Thyroid gland (tissue), 4 donors: ENCODE data around the gene CBR4. TPM values are rescaled to one million over a fixed set of nuclear protein-coding genes. Genes with fewer than 3 reads are reported as not detected.

Experiments used
- DNase-seq, 2 donors: peaks; one replicate each; pipeline ENCODE4 v3.0.0-alpha.2; 2019
- H3K27ac ChIP-seq, 3 donors: fragments of 200-600 bp; sonication (generic); 1 replicate in 2 of 3; 2 replicates in 1 of 3; pipeline ENCODE4 v1.5.1; 2016 to 2019; ENCODE audit warnings: mild to moderate bottlenecking in 1 of 3, moderate library complexity in 1 of 3
- H3K27me3 ChIP-seq: fragments of 200-600 bp; sonication (generic); one replicate; pipeline ENCODE4 v1.5.1; 2019
- H3K36me3 ChIP-seq, 2 donors: fragments of 200-600 bp; sonication (generic); one replicate each; pipeline ENCODE4 v1.5.1; 2016 to 2019
- H3K4me1 ChIP-seq, 2 donors: fragments of 200-600 bp; sonication (generic); one replicate each; pipeline ENCODE4 v1.5.1; 2017 to 2019
- H3K4me3 ChIP-seq, 3 donors: fragments of 200-600 bp; sonication (generic); replicated peaks in 1 of 3; 1 replicate in 2 of 3; 2 replicates in 1 of 3; pipeline ENCODE4 v1.5.1; 2016; ENCODE audit warnings: mild to moderate bottlenecking in 1 of 3
- H3K9me3 ChIP-seq: fragments of 200-600 bp; sonication (generic); one replicate; pipeline ENCODE4 v1.5.1; 2017
- CTCF ChIP-seq, 6 experiments: fragments of 200-600 bp in 3 of 6; fragments of 450-650 bp in 3 of 6; sonication (generic) in 3 of 6; IDR thresholded peaks; one replicate each; pipeline ENCODE4 v1.5.1; 2016 to 2019; ENCODE audit warnings: antibody characterized with exemption in 6 of 6, mild to moderate bottlenecking in 2 of 6, inconsistent platforms in 1 of 6, moderate library complexity in 1 of 6
- POLR2A ChIP-seq, 2 donors: fragments of 450-650 bp; IDR thresholded peaks; one replicate each; pipeline ENCODE4 v1.6.1; 2017; ENCODE audit warnings: antibody characterized with exemption in 2 of 2, mild to moderate bottlenecking in 2 of 2, moderate library complexity in 1 of 2
- WGBS, 2 donors: methylation state at CpG; one replicate each; pipeline ENCODE4 v1.1.5; 2017; 5-methylcytosine and 5-hydroxymethylcytosine counted together
- intact Hi-C: fragments of 100-400 bp; cut with DNase I; formaldehyde crosslinking; loops from one replicate; pipeline ENCODE4 v1.15.1; 2023
- total RNA-seq, 4 donors: library from RNA; depleted of rRNA; stranded (reverse); fragments of >200 nt; gene quantifications; one replicate each; pipeline ENCODE4 v1.2.3, GENCODE V29; 2016

CBR4 gene
- total RNA-seq, 4 donors from 2014 or later = 47.7 to 54.2 (median 49.9) TPM

- Histone ChIP-seq H3K36me3 (no peaks in the 10 kb centered on the region), H3K27me3 (no peaks in the 10 kb centered on the region), H3K27ac (no peak overlapping the region), H3K4me1 (peaks cover 0 to 7% of the 10 kb centered on the region in 2 donors), H3K4me3 (no peak overlapping the region), H3K9me3 (no peaks in the 10 kb centered on the region)
- 94 to 95% methylated on average over 5 of the region's 5 CpGs for WGBS, 2 donors
- intact Hi-C loops = no loop called here
- no peak for TF ChIP-seq CTCF (IDR thresholded peaks at IDR 0.05)
- no peak for TF ChIP-seq POLR2A (IDR thresholded peaks at IDR 0.05)
- no peak for DNase-seq
Observed at GRCh38 chr4:169032883-169033645, 23.0 kb upstream of the CBR4 start.

DNA sequence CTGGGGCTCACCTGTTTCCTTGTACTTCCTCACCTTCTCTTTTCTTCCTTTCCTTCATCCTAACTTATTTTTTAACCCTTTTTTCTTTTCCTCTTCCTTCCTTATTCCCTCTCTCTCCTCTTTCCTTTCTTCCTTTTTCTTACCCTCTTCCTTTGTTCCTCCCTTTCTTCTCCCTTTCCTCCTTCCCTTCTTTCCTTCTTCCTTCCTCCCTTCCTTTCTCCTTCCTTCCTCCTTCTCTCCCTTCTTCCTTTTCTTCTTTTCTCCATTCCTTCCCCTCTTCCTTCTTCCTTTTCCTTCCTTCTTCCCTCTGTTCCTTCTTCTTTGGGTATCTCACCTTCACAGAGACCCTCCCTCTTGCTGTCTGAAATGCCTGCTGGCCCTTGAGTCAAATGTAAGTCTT lies 22.1 kb upstream of the CBR4 start:
- Histone ChIP-seq H3K27me3 (no peaks in the 10 kb centered on the region), H3K9me3 (no peaks in the 10 kb centered on the region), H3K4me1 (peaks cover 0 to 7% of the 10 kb centered on the region in 2 donors), H3K4me3 (no peak overlapping the region), H3K27ac (no peak overlapping the region), H3K36me3 (no peaks in the 10 kb centered on the region)
- intact Hi-C loops = no loop called here
- DNase-seq = no peak
- TF ChIP-seq CTCF (IDR thresholded peaks at IDR 0.05) (no peak), POLR2A (IDR thresholded peaks at IDR 0.05) (no peak)

GRCh38 chr4:169031392-169031791 lies 21.3 kb upstream of the CBR4 start:
- H3K36me3 ChIP-seq = no peaks in the 10 kb centered on the region
- H3K4me1 ChIP-seq = peaks cover 0 to 7% of the 10 kb centered on the region in 2 donors
- intact Hi-C loops = no loop called here
- no peak overlapping the region for H3K4me3 ChIP-seq
- 88 to 96% methylated on average over 15 of the region's 15 CpGs for WGBS, 2 donors
- H3K27me3 ChIP-seq = no peaks in the 10 kb centered on the region
- no peaks in the 10 kb centered on the region for H3K9me3 ChIP-seq
- no peak for DNase-seq
- H3K27ac ChIP-seq = no peak overlapping the region
- TF ChIP-seq POLR2A (IDR thresholded peaks at IDR 0.05) = no peak
- TF ChIP-seq CTCF (IDR thresholded peaks at IDR 0.05) = no peak

GRCh38 chr4:169030562-169030982 lies 20.5 kb upstream of the CBR4 start:
- TF ChIP-seq POLR2A (IDR thresholded peaks at IDR 0.05) (no peak), CTCF (IDR thresholded peaks at IDR 0.05) (no peak)
- Histone ChIP-seq H3K27me3 (no peaks in the 10 kb centered on the region), H3K27ac (no peak overlapping the region), H3K4me1 (peaks cover 0 to 7% of the 10 kb centered on the region in 2 donors), H3K36me3 (no peaks in the 10 kb centered on the region), H3K9me3 (no peaks in the 10 kb centered on the region), H3K4me3 (no peak overlapping the region)
- intact Hi-C loops = no loop called here
- DNase-seq = no peak
- 80 to 83% methylated on average over 6 of the region's 6 CpGs for WGBS, 2 donors

DNA sequence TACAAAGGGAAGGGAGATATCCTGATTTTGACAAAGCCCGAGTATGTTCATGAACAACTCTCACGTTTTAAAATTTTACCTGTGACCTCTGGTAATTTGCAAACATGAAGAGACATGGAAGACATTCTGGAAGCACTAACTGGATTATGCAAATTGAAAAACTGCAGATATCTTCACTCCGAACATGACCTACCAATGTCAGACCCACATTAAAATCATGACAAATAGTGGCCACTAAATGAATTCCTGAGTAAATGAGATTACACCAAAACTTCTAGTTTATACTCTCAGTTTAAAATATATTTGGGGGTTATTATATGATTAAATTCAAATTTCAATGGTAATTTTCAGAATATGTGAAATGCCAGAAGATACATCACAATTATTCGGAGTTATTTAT lies 19.9 kb upstream of the CBR4 start:
- Histone ChIP-seq H3K36me3 (no peaks in the 10 kb centered on the region), H3K27ac (no peak overlapping the region), H3K4me1 (peaks cover 0 to 7% of the 10 kb centered on the region in 2 donors), H3K4me3 (no peak overlapping the region), H3K27me3 (no peaks in the 10 kb centered on the region), H3K9me3 (no peaks in the 10 kb centered on the region)
- intact Hi-C loops = loop anchor here (5.0 kb wide), 1 partner anchor 457 kb away; no protein-coding TSS in a partner anchor
- 82 to 87% methylated on average over 4 of the region's 4 CpGs for WGBS, 2 donors
- TF ChIP-seq CTCF (IDR thresholded peaks at IDR 0.05) (no peak), POLR2A (IDR thresholded peaks at IDR 0.05) (no peak)
- no peak for DNase-seq
